Cardiac muscle cell (in vitro differentiated cells and primary cell): ENCODE results near the gene EPB41L4B. TPM values are rescaled to one million over a fixed set of nuclear protein-coding genes. Genes with fewer than 3 reads are reported as not detected.

ENCODE experiments used
- DNase-seq, 2 donors: peaks; one replicate each; pipeline versions ENCODE4 v3.0.0 to v3.0.0-alpha.2; 2010 to 2017; ENCODE audit warnings: low read depth in 1 of 2, low spot score in 1 of 2
- H3K27ac ChIP-seq: fragments of 200-600 bp; sonication (generic); 2 replicates; pipeline ENCODE4 v1.5.1; 2016
- H3K27me3 ChIP-seq: fragments of 200-600 bp; sonication (generic); 2 replicates; pipeline ENCODE4 v1.6.0; 2016; ENCODE audit warnings: control low read depth
- H3K36me3 ChIP-seq: fragments of 200-600 bp; sonication (generic); 2 replicates; pipeline ENCODE4 v1.5.1; 2016; ENCODE audit warnings: control low read depth
- H3K4me1 ChIP-seq: fragments of 200-600 bp; sonication (generic); 2 replicates; pipeline ENCODE4 v1.8.1; 2017; ENCODE audit warnings: low read depth, mild to moderate bottlenecking, mixed run types
- H3K4me3 ChIP-seq: fragments of 200-600 bp; sonication (generic); 2 replicates; pipeline ENCODE4 v1.5.1; 2016; ENCODE audit warnings: mild to moderate bottlenecking
- H3K9me3 ChIP-seq: fragments of 200-600 bp; sonication (generic); 2 replicates; pipeline ENCODE4 v1.5.1; 2017; ENCODE audit warnings: low read depth, mild to moderate bottlenecking, control low read depth
- CTCF ChIP-seq: IDR thresholded peaks from 2 replicates; pipeline ENCODE4 v1.5.1; 2012; ENCODE audit warnings: low read depth, mild to moderate bottlenecking, low read length
- polyA plus RNA-seq: library from polyadenylated mRNA; unstranded; fragments of >200 nt; fragmentation: Nextera tagmentation; extraction: Ambion mirVana; gene quantifications from 2 replicates; pipeline ENCODE4 v1.2.1, GENCODE V29; 2016
- total RNA-seq: library from RNA; depleted of rRNA; stranded (reverse); fragments of >200 nt; gene quantifications from 2 replicates; pipeline ENCODE4 v1.2.3, GENCODE V29; 2016

The EPB41L4B gene
- total and polyA plus RNA-seq, 2 experiments from 2014 or later = 2.0 to 2.1 TPM

DNA sequence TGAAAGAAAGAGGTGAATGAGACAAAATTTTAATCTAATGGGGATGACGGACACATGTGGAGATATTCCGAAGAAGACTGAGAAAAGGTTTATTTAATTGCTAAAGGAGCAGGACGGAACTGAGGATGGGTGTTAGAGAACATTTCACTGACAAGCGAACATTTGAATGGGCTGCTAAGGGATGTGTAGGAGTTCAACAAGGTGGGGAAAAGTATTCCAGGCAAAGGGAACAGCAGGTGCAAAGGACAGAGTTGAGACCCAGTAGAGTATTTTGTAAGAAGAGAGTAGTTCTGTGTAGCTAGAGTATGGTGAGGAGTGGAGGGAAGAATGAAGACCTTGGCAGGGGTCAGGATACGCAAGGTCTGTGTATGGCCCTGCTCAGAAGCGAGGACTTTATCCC is 106.4 kb downstream of the EPB41L4B start:
- no peak for DNase-seq
- H3K9me3 ChIP-seq = no peaks in the 10 kb centered on the region
- no peak for TF ChIP-seq CTCF
- no peak overlapping the region for H3K4me3 ChIP-seq
- H3K36me3 ChIP-seq = no peaks in the 10 kb centered on the region
- H3K27ac ChIP-seq = no peak overlapping the region
- no peaks in the 10 kb centered on the region for H3K27me3 ChIP-seq
- H3K4me1 ChIP-seq = no peaks in the 10 kb centered on the region

DNA sequence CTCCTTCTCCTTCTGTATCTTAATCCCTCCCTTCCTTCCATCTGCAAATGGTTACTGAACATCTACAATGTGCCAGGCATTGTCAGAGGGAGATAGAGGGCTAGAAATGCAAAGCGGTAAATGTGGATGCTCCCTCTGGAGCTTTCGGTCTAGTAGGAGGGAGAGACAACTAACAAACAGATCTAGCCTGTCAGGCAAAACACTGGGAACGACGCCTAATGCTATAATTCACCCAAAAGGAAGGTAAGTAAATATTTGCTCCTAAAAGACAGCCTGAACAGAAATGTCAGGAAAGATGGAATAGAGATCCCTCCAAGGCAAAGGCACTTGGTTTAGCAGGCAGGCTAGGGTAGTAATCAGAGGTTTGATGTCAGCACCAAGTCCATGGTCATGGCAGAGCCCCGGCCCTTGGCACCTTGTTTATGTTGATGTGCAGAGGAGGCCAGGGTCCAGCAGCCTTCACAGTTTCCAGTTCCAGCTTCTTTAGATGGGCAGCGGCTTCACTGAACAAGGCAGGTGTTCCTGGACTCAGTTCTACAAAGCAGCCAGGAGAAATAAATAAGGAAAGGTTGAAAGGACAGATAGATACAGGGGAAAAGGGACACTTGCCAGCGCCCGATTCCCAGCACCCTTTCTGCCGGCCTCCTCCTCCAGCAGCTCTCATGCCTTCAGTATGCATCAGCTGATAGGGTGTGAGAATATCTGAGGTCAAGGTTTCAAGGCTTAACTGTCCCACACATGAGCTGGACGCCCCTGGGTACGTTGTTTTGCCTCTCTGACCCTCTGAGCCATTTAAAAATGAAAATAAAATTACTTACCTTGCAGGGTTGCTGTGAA is 107.4 kb downstream of the EPB41L4B start:
- Histone ChIP-seq H3K9me3 (no peaks in the 10 kb centered on the region), H3K27ac (no peak overlapping the region), H3K27me3 (no peaks in the 10 kb centered on the region), H3K4me1 (no peaks in the 10 kb centered on the region), H3K36me3 (no peaks in the 10 kb centered on the region), H3K4me3 (no peak overlapping the region)
- no peak for TF ChIP-seq CTCF
- DNase-seq = no peak

DNA sequence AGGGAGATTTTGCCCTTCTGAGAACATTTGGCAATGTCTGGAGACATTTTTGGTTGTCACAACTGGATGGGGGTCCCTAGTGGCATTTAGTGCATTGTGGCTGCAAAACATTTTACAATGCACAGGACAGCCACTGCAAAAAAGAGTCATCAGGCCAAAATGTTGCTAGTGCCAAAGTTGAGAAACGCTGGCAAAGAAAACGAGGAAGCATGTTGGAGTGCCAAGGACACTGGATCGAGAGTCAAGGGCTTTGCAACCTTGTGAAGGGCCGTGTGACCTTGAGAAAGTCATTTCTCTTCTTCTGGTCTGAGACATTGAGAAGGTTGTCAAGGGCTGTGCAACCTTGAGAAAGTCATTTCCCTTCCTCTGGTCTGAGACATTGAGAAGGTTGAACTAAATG is 108.1 kb downstream of the EPB41L4B start:
- DNase-seq = no peak
- Histone ChIP-seq H3K4me3 (no peak overlapping the region), H3K9me3 (no peaks in the 10 kb centered on the region), H3K27me3 (no peaks in the 10 kb centered on the region), H3K4me1 (no peaks in the 10 kb centered on the region), H3K27ac (no peak overlapping the region), H3K36me3 (no peaks in the 10 kb centered on the region)
- TF ChIP-seq CTCF = no peak

DNA sequence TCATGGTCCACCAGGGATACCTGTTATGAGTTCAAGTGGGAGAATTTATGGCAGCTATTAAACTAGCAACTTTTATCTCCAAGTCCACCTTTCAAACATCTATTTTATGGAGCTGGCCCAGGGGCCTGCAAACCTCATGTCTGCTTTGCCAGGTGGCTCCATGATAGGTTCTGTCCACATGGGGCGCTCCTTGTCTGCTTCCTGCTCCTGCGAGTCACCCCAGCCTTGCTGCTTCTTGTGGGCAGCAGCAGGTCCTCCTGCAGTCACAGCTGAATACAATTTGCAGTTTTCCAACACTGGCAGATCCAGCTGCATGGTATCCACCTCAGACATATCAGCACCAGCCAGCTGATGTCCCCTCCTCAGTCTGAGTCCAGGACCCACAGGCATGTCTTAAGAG is 114.2 kb downstream of the EPB41L4B start:
- peak; percentile 24 for TF ChIP-seq CTCF
- no peaks in the 10 kb centered on the region for H3K9me3 ChIP-seq
- H3K4me1 ChIP-seq = no peaks in the 10 kb centered on the region
- no peak for DNase-seq
- no peak overlapping the region for H3K4me3 ChIP-seq
- H3K27me3 ChIP-seq = no peaks in the 10 kb centered on the region
- no peak overlapping the region for H3K27ac ChIP-seq
- H3K36me3 ChIP-seq = no peaks in the 10 kb centered on the region

GRCh38 chr9:109205526-109205925 is 115.3 kb downstream of the EPB41L4B start:
- Histone ChIP-seq H3K27ac (no peak overlapping the region), H3K27me3 (no peaks in the 10 kb centered on the region), H3K4me3 (no peak overlapping the region), H3K4me1 (no peaks in the 10 kb centered on the region), H3K9me3 (no peaks in the 10 kb centered on the region), H3K36me3 (no peaks in the 10 kb centered on the region)
- DNase-seq = no peak
- TF ChIP-seq CTCF = no peak
